SH-SY5Y (cell line): ENCODE results near the gene STX2.

Source experiments
- GATA2 ChIP-seq: IDR thresholded peaks from 2 replicates; pipeline ENCODE4 v1.6.1; 2011; ENCODE audit warnings: mild to moderate bottlenecking, low read depth, low read length
- GATA3 ChIP-seq: IDR thresholded peaks from 2 replicates; pipeline ENCODE4 v1.6.1; 2011; ENCODE audit warnings: low read depth, mild to moderate bottlenecking, low read length, moderate library complexity

GRCh38 chr12:130832561-130833209 is 6.4 kb downstream of the STX2 start:
- TF ChIP-seq GATA3 (no peak), GATA2 (no peak)
